ENCODE measurements around the gene OSER1.
"Not testable (repeated sequence)": the region's sequence is repeated elsewhere in the genome, so short reads cannot be mapped to it uniquely, and the experiment has no call there.

Gene OSER1

DNA sequence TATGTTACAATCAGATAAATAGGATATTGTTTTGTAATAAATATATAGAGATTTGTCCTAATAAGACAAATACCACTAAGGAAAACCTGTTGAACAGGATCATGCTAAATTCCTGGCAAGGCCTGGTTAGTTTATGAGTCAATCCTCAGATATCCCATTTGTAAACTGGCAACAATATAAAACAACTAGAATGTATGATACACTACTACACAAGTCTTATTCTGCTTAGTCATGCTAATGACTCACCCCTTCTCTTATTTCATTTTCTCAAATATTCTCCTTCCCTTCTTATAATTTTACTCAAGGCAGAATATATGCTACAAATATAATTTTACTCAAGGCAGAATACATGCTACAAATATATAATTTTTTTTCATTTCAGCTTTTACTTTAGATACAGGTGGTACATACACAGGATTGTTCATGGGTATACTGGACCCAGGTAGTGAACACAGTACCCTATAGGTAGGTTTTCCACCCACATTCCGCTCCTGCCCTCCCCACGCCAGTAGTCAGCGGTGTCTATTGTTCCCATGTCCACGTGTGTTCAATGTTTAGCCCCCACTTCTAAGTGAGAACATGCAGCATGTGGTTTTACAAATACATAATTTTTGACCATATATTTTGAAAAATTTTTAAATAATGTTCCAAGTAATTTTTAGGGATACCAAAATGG, 6.3 kb downstream of the OSER1 start:
- no peak overlapping the region for H3K4me3 ChIP-seq (ENCODE audit: low read depth, low read length)

DNA sequence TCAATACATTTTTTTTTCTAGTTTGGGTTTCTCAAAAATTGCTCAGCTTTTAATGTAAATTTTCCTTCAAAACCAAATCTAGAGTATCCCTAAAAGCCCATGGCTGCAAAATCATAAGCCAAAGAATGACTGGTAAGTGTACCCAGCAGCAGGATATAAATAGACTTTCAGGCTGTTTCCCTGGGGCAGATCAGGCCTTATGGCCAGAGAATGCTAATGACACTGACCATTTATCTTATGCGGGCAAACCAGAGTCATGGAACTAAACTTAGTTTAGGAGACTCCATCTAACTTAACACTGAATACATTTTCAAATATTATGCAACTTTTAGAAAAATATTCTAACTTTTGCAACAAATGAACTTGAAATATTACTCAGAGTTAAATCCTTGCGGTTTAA, 7.4 kb downstream of the OSER1 start:
- H3K4me3 ChIP-seq (ENCODE audit: low read depth, low read length) = no peak overlapping the region

DNA sequence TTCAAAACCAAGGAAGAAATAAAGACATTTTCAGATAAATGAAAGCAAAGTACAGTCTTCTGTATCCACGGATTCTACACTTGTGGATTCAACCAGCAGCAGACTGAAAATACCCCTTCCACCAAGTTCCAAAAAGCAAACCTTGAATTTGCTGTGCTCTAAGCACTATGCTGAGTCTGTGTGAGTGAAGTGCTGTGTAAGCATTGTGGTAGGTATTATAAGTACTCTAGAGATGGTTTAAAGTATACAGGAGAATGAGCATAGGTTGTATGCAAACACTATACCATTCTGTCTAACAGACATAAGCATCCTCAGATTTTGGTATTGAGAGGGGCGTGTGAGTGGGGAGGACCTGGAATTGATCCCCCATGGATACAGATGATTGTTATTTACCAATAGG, 9.6 kb downstream of the OSER1 start:
- no peak overlapping the region for H3K4me3 ChIP-seq (ENCODE audit: low read depth, low read length)

DNA sequence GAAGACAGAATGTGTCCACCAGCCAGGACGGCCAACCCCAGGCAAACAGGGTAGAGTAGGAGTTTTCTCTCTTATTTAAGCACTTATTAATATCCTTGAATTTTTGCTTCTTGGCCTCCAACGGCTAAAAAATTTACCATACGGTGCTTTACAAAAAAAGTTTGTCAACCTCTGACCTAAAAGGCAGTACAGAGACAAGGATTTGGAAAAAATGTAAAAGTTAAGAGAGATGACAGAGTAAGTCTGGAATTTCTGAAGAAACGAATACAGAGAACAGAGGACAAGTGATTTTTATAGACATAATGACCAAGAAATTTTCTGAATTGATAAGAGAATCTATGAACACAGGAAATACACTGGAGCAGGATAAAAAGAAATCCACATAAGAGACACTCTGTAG, 10.2 kb downstream of the OSER1 start:
- H3K4me3 ChIP-seq (ENCODE audit: low read depth, low read length) = no peak overlapping the region

DNA sequence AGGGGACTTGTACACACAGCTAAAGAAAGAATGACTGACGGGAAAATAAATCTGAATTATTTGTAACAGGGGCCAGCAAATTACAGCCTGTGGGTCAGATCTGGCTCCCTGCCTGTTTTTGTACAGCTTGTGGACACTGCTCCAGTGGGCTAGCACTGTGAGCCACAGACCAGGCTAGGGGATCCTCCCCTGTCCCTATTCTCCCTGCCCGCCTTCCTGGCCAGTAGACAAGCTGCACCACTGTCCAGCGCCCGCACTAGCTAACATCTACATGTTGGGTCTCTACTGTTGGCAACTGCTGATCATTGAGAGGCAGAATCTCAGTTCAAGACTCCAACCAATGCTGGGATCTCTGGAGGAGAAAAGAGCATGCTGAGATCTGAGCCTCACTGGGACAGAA, 10.7 kb downstream of the OSER1 start:
- no peak overlapping the region for H3K4me3 ChIP-seq (ENCODE audit: low read depth, low read length)

GRCh38 chr20:44198872-44199271, 11.7 kb downstream of the OSER1 start:
- no peak overlapping the region for H3K4me3 ChIP-seq (ENCODE audit: low read depth, low read length)

- H3K4me3 ChIP-seq (ENCODE audit: low read depth, low read length) = no peak overlapping the region
Measured at GRCh38 chr20:44196271-44196670, 14.3 kb downstream of the OSER1 start.

GRCh38 chr20:44195605-44196004, 15.0 kb downstream of the OSER1 start:
- no peak overlapping the region for H3K4me3 ChIP-seq (ENCODE audit: low read depth, low read length)

GRCh38 chr20:44193801-44194200, 16.8 kb downstream of the OSER1 start:
- no peak overlapping the region for H3K4me3 ChIP-seq (ENCODE audit: low read depth, low read length)

GRCh38 chr20:44191640-44192039, 18.9 kb downstream of the OSER1 start:
- H3K4me3 ChIP-seq (ENCODE audit: low read depth, low read length) = not testable (repeated sequence)

DNA sequence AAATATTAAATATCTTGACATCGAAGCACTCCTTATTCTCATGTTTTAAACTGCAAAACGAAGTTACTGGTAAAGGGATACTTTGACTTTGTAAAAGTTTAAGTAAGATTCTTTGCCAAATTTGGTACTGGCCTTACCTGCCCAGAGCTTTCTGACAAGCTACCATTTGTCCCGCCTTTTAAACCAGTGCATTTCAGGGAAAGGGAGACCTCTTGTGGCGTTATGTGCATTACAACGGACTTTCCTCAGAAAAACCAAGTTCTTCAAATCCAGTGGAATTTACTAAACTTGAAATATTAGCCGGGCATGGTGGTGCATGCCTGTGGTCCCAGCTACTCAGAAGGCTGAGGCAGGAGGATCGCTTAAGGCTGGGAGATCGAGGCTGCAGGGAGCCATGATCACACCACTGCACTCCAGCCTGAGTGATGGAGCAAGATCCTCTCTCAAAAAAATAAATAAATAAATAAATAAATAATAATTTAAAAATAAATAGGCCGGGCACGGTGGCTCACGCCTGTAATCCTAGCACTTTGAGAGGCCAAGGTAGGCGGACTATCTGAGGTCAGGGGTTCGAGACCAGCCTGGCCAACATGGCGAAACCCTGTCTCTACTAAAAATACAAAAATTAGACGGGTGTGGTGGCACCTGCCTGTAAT, 20.2 kb downstream of the OSER1 start:
- not testable (repeated sequence) for H3K4me3 ChIP-seq (ENCODE audit: low read depth, low read length)

GRCh38 chr20:44188752-44189151, 21.8 kb downstream of the OSER1 start:
- no peak overlapping the region for H3K4me3 ChIP-seq (ENCODE audit: low read depth, low read length)

GRCh38 chr20:44187772-44188709, 22.5 kb downstream of the OSER1 start:
- H3K4me3 ChIP-seq (ENCODE audit: low read depth, low read length) = no peak overlapping the region

DNA sequence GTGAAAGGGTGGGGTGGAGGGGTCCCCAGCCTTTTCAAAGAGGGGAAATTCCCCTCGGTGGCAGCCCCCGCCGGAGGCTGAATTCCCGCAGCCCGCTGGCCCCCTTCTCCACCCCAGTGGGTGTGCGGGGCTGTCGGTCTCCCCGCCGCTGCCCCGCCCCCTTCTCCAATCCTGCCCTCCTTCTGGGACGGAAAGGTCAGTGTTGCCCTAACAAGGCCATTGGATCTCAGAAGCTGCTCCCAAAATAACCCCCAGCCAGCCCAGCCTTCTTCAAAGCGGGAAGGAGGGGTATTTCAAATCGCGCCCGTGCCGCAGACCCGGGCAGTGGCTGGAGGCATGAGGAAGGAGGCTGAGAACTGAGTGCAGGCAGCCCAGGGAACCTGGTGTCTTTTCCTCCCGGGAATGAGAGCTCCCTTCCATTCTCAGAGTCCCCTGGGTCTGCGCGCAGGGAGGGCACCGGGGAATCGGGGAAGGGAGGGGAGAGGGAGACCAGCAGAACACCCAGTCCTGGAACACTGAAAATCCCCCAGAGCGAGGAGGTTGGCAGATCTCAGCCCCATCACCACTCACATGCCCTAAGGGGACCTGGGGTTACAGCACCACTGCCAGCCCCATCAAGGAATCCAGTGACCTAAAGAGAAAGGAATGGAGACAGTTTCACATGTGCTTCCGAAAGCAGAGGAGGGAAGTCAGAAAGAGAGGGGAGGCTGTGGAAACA, 23.4 kb downstream of the OSER1 start, which contains the start of gene JPH2:
TSS of gene JPH2 (minus strand) at position 135 of the 718 bp plus-strand sequence. CDS start 483 bp downstream, outside the sequence.
- peak within 1 kb of the TSS; percentile 45 for H3K4me3 ChIP-seq (ENCODE audit: low read depth, low read length)

DNA sequence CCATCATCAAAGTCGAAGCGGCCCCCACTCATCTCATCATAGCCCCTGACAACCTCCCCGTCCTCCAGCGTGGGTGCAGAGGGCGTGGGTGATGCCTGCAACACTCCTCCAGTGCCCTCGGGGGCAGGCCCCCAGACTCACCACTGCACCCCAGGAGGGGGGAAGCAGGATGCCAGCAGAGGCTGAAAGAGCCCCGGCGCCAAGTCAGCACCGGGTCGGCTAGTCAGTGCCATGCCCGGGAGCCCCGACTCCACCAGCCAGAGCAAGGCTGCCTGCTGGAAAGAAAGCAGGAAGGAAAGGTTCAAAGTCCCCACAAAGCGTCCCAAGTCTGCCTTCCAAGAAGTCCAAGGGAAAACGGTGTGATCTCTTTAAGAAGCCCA, 23.9 kb downstream of the OSER1 start:
- peak overlapping the region; percentile 45 for H3K4me3 ChIP-seq (ENCODE audit: low read depth, low read length)

DNA sequence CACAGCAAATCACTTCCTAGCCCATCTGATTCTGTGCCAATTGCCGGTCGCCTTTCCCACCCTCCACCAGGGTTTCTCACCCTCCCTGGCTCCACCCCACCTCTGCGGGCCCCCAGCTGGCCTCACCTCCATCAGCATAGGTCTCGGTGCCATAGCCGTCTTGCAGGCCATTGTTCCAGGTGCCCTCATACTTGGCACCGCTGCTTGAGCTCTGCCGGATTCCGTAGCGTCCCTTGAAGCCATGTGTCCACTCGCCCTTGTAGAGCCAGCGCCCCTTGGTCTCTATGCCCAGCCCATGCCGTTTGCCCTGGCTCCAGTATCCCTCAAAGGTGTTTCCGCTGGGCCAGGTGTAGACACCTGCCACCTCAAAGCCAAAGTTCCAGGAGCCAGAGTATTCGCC, 24.4 kb downstream of the OSER1 start:
- no peak overlapping the region for H3K4me3 ChIP-seq (ENCODE audit: low read depth, low read length)

DNA sequence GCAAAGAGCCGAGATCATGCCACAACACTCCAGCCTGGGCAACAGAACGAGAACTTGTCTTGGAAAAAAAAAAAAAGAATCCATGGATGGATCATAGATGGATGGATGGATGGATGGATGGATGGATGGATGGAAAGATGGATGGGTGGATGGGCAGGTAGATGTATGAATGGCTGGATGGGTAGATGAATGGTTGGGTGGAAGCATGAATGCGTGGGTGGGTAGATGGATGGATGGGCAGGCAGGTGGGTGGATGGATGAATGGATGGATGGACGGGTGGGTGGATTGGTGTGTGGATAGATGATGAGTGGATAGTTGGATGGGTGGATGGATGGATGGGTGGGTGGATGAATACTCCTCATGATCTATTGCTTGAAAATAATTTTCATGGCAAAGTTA, 25.0 kb downstream of the OSER1 start:
- H3K4me3 ChIP-seq (ENCODE audit: low read depth, low read length) = no peak overlapping the region

DNA sequence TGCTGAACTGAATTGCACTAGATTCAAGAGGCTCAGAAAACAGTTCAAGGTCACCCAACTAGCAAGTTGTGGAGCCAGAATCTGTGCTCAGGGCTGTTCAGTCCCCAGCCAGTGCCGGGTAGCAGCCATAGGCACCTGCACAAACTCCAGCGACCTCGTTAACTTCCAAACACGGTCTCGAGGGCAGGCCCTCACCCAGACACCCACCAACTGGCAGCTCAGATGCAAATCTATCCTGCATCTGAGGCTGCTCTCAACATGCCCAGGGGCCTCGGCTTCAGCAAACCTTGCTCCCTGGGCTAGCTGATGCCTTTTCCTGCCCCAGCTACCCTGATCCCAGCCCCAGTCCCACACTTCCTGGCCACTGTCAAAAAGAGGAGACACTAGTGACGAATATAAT, 27.3 kb downstream of the OSER1 start:
- no peak overlapping the region for H3K4me3 ChIP-seq (ENCODE audit: low read depth, low read length)

DNA sequence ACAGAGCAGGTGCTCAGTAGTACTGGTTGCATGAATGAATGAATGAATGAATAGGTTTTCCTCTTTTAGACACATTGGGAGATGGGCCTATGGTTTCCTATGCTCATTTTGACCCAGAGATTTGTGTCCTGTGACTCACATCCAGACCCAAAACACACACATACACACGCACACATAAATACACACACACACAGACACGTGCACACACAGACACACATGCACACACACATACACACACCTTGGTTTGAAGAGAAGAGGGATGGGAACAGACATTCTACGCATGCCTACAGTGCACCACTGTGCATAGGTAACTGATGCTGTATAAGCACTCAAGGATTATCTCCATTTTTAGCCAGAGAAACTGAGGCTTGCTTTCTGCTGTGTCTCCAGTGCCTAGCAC, 27.7 kb downstream of the OSER1 start:
- no peak overlapping the region for H3K4me3 ChIP-seq (ENCODE audit: low read depth, low read length)

GRCh38 chr20:44182135-44182765, 28.3 kb downstream of the OSER1 start:
- H3K4me3 ChIP-seq (ENCODE audit: low read depth, low read length) = no peak overlapping the region

DNA sequence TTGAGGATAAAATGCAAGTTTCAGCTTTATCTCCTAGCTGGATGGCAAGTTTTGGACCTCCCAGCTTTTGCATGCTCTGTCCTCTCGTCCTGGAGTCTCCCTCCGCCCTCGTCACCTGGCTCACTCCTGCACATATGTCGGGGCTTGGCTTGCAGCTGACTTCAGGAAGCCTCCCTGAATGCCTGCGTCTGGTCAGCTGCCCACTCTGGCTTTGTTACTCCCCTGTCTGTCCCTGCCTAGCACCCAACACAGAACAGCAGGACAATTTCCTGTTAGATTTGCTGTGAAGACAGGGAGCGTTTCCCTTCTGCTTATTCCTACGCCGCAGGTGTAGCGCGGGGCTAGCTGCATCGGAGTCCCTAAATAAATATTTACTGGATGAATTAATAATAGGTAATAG, 29.0 kb downstream of the OSER1 start:
- H3K4me3 ChIP-seq (ENCODE audit: low read depth, low read length) = no peak overlapping the region
